ENCODE data around the gene MIOX.
"Not testable (repeated sequence)": the region's sequence is repeated elsewhere in the genome, so short reads cannot be mapped to it uniquely, and the experiment has no call there.

Gene MIOX

DNA sequence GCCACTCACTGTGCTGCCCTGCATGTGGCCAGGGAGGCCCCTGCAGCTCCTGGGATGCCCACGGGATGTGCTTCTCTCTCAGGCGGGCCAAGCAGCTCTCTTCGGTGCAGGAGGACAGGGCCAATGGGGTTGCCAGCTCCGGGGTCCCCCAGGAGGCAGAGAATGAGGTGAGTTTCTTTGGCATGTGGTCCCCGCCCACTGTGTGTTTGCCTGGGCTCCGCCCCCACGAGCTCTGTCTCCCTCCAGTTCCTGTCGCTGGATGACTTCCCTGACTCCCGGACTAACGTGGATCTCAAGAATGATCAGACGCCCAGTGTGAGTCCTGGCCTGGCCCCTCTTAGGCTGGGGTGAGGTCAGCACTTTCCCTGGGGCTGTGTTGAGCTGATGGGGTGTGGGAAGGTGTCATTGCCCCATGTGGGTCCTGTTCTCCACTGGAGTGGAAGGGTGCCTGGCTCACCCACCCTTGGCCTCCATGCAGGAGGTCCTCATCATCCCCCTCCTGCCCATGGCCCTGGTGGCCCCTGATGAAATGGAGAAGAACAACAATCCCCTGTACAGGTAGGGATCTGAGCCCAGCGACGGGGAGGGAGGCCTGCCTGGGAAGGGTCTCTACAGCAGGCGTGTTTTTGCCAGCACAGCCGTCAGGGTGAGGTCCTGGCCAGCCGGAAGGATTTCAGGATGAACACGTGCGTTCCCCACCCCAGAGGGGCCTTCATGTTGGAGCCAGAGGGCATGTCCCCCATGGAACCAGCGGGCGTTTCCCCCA, 31.0 kb downstream of the MIOX start:
- no peak for DNase-seq (ENCODE audit: low read depth)

DNA sequence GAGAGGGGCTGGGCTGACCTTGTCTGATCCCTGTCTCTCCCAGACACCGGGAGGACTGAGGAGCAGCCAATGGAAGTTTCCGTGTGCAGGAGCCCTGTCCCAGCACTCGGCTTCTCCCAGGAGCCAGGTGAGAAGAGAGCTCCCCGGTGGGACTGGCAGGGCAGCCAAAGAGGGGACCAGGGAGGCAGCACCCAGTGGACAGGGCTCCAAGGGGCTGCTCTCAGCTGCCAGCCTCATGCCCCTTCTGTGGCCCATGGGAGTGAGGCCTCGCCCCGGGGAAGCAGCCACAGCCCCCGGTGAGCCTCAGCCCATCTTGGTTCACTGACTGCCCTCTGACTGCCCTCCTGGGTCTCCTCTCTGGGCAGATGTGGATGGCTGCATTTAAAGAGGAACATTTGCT, 31.9 kb downstream of the MIOX start:
- DNase-seq (ENCODE audit: low read depth), result no peak

DNA sequence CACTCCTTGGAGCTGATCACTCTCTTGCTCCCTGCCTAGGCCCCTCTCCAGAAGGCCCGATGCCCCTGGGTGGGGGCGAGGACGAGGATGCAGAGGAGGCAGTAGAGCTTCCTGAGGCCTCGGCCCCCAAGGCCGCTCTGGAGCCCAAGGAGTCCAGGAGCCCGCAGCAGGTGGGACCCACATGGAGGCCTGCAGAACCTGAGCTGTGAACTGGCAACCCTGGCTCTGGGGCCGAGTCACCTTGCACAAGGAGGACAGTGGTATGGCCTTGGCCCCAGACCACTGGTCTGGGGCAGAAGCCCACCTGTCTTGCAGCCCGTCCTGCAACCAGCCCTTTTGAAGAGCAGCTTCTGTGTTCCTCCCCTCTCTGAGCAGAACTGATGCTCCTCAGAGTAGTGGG, 32.5 kb downstream of the MIOX start:
- no peak for DNase-seq (ENCODE audit: low read depth)

DNA sequence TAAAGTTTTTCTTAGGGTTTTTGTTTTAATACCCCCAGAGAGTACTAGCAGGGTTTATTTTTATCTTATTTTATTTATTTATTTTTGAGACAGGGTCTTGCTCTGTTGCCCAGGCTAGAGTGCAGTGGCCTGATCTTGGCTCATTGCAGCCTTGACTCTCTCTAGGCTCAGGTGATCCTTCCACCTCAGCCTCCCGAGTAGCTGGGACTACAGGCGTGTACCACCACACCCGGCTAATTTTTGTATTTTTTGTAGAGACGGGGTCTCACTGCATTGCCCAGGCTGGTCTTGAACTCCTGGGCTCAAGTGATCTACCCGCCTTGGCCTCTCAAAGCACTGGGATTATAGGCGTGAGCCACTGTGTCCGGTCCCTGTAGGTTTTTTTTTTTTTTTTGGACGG, 33.5 kb downstream of the MIOX start:
- DNase-seq (ENCODE audit: low read depth), result not testable (repeated sequence)

DNA sequence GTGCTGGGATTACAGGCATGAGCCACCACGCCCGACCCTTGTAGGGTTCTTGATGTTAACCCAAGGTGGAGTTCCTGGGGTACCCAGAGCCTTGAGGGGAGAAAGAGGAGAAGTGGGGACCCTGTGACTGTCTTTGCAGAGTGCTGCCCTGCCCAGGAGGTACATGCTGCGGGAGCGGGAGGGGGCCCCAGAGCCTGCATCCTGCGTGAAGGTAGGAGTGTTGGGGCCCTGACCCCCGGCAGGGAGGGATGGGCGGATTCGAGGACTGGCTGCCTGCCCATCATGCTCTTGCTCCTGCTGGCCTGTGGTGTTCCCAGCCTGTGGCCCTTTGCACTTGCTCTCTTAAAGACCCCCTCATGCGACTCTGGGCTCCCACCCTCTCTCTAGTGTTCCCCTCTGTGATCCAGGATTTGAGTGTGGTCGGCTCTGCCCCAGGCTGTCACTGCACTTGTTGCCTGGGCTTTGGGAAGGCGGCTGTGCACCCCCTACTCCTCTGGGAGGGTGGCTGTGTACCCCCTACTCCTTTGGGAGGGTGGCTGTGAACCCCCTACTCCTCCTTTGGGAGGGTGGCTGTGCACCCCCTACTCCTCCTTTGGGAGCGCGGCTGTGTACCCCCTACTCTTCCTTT, 34.3 kb downstream of the MIOX start:
- no peak for DNase-seq (ENCODE audit: low read depth)

DNA sequence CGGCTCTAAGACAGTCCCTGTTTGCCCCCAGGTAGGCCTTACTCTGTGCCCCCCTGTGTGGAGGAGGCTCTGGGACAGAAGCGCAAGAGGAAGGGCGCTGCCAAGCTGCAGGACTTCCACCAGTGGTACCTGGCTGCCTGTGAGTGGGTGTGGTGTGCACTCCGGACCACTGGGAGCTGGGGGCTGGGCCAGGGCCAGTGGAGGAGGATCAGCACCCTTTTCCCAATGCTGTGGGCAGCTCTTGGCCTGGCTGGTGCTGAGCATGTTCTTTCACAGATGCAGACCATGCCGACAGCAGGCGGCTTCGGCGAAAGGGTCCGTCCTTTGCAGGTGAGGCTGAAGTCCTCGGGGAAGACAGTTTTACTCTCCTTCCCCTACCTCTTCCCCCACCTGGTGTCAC, 35.1 kb downstream of the MIOX start:
- DNase-seq (ENCODE audit: low read depth), result no peak

DNA sequence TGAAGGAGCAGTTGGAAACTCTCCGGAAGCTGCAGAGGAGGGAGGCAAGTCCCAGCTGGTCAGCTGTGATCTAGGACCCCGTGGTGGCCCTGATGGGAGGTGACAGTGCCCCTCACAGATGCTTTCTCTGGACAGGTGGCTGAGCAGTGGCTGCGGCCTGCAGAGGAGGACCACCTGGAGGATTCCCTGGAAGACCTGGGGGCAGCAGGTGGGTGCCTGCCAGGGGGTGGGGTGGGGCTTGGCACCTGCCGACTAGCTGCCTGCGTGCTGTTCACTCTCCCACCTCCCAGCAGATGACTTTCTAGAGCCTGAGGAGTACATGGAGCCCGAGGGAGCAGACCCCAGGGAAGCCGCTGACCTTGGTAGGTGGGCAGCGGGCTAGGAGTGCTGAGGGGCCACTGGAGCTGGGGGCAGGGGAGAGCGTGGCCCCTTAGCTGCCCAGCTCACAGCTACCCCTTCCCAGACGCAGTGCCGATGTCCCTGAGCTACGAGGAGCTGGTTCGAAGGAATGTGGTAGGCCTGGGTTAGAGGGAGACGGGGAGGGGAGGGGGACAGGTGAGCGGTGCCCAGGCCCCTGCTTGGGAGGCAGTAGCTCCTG, 35.6 kb downstream of the MIOX start:
- no peak for DNase-seq (ENCODE audit: low read depth)

DNA sequence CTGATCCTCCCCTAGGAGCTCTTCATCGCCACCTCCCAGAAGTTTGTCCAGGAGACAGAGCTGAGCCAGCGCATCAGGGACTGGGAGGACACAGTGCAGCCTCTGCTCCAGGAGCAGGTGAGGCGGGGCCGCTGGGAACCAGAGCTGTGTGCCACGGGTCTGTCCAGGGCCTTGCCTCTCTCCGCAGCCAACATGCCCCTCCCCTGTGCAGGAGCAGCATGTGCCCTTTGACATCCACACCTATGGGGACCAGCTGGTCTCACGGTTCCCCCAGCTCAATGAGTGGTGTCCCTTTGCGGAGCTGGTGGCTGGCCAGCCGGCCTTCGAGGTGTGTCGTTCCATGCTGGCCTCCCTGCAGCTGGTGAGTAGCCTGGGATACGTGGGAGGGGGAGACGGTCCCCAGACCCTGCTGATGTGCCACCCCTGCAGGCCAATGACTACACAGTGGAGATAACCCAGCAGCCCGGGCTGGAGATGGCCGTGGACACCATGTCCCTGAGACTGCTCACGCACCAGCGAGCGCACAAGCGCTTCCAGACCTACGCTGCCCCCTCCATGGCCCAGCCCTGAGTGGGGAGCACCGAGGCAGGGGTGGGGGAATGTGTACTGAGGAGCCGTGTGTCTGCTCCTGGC, 36.3 kb downstream of the MIOX start:
- no peak for DNase-seq (ENCODE audit: low read depth)

DNA sequence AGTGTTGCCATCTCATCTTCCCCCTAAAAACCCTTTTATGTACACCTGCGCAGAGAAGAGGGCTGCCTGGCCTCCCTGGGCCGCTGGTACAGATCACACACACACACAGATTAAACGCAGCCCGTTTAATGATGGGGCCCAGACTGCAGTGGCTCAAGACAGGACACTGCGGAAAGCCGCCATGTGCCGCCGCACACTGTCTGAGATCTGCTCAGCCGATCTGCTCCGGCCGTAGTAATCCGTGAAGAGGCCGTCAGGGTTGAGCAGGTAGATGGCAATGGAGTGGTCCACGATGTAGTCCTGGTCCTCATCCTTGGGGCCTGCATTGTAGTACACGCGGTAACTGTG, 36.8 kb downstream of the MIOX start:
- DNase-seq (ENCODE audit: low read depth), result no peak

DNA sequence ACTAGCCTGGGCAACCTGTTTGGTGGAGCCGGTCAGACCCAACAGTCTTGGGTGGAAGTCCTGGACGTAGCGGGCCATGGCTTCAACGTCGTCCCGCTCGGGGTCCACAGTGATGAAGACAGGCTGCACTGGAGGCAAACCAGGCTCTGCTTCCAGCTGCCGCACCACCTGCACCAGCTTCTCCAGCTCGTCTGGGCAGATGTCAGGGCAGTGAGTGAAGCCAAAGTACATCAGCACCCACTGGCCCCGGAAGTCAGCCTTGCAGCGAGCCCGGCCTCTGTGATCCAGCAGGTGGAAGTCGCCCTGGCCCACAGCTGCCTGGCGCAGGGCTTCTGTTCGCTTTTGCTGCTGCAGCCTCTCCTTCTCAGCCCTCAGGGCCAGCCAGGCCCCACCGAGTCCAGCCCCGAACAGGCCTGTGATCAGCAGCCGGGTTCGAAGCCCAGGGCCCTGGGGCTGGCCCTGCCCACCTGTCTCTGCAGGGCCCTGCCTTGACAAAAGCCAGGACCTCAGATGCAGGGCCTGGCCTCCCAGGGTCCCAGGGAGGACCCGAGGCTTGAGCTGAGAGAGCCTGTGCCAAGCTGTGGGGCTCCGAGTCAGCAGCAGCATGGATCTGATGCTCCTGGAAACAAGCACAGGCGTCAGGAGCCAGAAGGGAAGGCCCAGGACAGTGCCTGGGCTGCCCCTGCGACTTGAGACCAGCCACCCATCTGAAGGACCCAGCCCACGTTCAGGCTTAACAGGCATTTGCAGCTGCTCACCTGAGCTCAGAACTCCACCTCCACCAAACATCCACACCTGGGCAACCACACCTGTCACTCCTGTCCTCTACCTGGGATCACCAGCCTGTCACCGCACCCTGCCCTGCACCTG, 37.4 kb downstream of the MIOX start:
- no peak for DNase-seq (ENCODE audit: low read depth)

DNA sequence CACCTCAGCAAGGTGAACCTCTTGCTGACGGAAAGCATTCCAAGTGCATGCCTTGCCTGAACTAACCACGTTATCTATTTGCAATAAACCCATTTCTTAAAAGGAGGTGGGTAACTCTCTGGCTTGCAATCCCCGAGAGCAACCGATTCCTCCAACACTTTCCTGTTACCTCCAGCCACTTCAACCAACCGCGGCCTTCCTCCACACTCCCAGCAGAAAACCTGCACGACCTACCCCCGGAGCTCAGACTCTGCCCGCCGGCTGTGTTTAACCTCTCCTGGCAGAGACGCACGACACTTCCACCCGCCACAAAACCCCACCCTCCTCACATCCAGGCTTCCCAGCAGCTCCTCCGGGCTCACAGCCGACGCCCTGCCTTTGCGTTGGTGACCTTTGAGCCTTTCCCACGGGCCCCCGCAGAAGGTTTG, 38.0 kb downstream of the MIOX start:
- no peak for DNase-seq (ENCODE audit: low read depth)

DNA sequence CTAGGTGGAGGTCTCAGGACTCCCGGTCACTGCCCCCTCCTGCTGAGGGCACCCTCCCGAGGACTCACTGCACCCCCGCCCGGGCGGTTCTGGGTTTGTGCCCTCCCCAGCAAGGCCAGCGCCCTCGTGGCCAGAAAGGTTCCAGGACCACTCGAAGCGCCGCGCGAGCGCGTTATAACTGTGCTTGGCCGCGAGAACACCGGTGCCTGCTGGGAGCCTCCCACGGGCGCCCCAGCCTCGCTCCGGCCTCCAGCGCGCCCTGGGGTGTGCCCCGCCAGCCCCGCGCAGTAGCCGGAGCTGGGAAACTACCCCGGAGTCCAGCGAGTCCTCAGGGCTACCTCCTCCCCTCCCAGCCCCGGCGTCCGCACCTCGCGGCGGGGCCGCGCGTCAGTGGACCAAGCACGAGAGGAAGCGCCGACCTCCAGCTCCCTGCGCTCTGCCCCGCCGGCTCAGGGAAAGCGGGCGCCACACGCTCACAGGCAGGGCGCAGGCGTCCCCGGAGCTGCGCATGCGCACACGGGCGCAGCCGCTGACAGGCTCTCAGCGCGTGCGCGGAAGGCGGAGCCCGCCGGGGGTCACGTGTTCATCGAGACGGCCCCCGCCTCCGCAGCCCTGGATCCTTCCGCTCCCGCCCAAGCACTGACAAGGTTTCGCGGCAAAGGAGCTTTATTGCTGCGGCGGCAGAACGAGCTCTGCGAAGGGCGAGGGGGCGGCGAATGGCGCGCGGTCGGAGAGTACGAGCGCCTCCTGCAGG, 38.6 kb downstream of the MIOX start, which contains the start of gene SCO2:
Gene SCO2, minus strand, starts transcription at position 495 of the 754 bp plus-strand sequence. CDS start 1,187 bp downstream, outside the sequence.
- peak; percentile 66 for DNase-seq (ENCODE audit: low read depth)

DNA sequence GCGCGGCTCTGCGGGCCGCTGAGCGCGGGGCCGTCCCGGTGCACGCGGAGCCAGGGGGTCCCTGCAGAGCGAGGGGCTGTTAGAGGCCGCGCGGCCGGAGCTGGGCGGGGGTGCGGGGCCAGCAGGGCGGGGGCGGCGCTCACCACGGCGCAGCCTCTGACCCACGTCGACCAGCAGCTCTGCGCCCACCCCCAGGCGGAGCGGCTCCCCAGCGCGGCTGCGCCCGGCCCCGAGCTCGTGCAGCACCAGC, 39.1 kb downstream of the MIOX start:
- DNase-seq (ENCODE audit: low read depth), result no peak

DNA sequence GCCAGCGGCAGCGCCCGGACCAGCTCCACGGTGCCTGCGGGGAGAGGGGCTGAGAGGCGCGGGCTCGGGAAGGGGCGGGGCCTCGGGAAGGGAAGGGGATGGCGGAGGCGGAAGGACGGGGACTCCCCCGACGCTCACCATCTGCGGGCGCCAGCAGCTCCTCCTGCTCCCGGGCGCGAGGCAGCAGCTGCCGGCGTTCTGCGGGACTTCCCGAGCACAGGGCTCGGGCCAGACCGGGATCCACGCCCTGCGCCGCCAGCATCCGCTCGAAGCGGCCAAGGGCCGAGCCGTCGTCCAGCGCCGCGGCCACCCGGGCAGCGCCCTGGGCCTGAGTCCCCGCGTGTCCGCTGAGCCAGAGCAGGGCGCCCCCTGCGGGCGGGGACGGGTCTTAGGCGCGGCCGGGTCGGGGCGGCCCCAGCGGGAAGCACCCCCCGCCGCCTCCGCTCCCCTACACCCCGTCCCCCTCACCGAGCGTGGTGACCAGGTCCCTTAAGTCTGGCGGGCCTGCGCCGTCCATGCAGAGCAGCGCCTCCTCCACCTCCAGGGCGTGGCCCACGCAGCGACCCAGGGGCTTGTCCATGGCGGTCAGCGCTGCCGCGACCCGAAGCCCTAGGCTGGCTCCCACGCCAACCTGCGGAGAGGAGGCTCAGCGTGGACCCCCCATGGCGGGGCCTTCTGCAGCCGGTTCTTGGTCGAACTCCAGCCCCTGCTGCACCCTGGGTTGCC, 39.6 kb downstream of the MIOX start:
- no peak for DNase-seq (ENCODE audit: low read depth)

DNA sequence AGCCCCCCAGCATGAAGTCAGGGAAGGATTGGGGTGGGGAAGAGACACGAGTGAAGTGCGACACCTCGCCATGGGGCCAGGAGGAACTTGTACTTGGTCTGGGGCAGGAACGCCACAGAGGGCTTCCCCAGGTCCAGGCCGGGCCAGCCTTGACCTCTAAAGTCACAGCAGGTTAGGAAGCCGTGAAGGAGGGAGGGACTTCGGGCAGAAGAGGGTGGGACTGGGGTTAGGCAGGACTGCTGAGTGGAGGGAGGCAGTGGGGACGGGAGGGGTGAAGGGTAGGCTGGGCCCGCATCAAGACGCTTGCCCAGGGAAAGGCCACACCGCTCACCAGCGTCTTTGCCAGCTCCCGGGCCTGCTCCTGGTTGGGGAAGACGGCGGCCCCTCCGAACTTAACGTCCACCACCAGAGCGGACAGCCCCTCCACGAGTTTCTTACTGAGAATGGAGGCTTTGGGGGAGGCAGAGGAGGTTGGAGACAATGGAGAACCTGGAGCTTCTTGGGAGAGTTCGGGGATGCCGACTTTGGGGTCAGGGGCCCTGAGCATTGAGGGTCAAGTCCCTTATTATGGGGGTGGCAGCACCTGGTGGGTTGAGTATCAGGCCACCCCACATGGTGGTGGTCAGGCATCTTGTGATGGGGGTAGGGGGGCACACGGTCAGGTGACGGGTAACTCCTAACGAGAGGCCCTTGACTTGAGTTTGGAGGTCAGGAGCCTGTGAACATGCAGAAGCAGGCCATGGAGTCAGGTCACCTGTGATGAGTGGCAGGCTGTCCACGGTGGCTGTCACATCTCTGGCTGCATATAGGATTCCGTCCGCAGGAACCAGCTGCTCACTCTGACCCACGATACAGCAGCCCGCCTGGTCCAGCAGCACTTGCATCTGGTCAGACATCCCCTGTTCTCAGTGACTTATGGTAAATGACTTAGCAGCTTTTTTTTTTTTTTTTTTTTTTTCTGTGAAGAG, 40.5 kb downstream of the MIOX start:
- DNase-seq (ENCODE audit: low read depth), result no peak

DNA sequence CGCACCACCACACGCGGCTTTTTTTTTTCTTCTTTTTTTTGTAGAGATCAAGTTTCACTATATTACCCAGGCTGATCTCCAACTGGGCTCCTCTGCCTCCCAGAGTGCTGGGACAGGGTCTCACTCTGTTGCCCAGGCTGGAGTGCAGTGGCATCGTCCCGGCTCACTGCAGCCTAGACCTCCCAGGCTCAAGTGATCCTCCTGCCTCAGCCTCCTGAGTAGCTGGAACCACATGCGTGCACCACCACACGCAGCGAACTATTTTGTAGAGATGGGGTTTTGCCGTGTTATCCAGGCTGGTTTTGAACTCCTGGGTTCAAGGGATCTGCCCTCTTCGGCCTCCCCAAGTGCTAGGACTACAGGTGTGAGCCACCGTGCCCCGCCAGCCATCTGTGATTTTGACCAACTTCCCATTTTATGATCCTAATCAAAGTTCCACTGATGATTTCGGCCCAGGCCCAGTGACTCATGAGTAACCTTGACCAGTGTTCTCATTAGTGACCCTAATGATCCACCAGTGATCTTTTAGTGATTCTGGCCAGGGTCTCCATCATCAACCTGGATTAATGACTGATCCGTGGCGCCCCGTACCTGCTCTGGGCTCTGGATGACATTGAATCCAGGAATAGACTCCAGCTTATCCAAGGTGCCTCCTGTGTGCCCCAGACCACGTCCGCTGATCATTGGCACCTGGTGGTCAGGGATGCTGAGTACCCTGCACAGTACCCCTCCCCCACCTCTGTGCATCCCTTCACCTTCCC, 41.4 kb downstream of the MIOX start:
- no peak for DNase-seq (ENCODE audit: low read depth)

DNA sequence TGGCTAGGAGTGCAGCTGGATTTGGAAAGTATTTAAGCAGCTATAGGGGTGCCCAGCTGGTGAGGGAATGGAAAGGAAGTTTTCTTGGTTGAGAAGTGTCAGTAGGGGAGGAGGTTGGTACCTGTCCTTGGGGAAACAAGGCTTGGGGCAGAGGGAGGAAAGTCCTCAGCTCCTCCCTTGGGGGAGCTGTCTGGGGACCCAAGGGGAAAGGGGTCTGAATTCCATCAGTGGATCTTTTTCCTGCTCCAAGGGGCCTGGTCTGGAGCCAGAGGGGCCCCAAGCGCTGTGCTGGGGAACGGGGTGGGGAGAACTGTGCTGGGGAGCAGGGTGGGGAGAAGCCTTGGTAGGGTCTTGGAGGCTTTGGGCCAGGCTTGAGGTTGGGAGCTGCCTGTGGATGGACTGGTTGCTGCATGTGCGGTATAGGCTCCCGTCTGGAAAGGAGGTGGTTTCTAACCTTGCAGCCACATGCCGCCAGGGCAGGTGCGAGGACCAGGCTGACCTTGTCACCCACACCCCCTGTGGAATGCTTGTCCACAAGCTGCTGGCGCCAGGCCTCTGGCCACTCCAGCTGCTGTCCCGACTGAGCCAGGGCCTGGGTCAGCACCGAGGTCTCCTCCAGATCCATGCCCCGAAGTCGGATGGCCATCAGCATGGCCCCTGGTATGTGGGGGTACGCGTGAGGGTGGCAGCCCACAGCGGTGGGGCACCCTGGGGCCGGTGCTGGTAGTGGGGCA, 42.2 kb downstream of the MIOX start:
- no peak for DNase-seq (ENCODE audit: low read depth)

DNA sequence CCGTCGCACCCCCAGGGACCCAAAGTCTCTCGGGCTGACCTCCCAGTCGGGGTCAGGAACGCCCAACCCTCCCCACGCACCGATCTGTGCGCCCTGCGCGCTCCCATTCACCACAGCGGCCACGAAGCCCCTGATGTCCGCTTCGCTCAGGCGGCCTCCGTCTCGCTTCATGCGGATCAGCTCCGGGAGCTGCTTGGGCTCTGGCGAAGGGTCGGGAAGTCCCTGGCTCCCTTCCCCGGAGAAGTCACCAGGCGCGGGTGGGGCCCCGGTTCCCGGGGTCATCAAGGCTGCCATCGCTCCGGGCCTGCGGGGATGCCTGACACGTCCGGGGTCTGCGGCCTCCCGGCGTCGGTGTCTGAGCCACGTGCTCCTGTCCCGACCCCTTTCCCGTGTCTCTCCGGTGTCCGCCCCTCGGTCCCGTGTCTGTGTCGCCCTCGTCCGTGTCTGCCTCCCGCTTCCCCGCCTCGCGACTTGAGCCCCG, 42.8 kb downstream of the MIOX start:
- no peak for DNase-seq (ENCODE audit: low read depth)
